DND-41 (cell line): ENCODE measurements around the gene INSYN2A.

Source experiments
- ATAC-seq: fragments of 200-7000 bp; cut with Tn5 transposase; 3 replicates; pipeline ENCODE4 v1.9.1; 2021; ENCODE audit warnings: low read depth; ENCODE audit not compliant: insufficient read depth
- DNase-seq: peaks from one replicate; pipeline ENCODE4 v3.0.0-alpha.2; 2020
- H2AFZ ChIP-seq: 2 replicates; pipeline ENCODE4 v1.6.0; 2012; ENCODE audit warnings: low read depth, low read length
- H3K27ac ChIP-seq: 2 replicates; pipeline ENCODE4 v1.5.1; 2012; ENCODE audit warnings: low read length, inconsistent platforms
- H3K27me3 ChIP-seq: fragments of 200-600 bp; sonication (generic); 2 replicates; pipeline ENCODE4 v1.6.0; 2012; ENCODE audit warnings: low read length, mild to moderate bottlenecking, inconsistent platforms; ENCODE audit not compliant: insufficient read depth, poor library complexity
- H3K36me3 ChIP-seq: 2 replicates; pipeline ENCODE4 v1.5.1; 2012; ENCODE audit warnings: low read length, inconsistent platforms; ENCODE audit not compliant: insufficient read depth
- H3K4me1 ChIP-seq: 2 replicates; pipeline ENCODE4 v1.5.1; 2012; ENCODE audit warnings: mild to moderate bottlenecking, low read length; ENCODE audit not compliant: insufficient read depth
- H3K4me2 ChIP-seq: 2 replicates; pipeline ENCODE4 v1.6.0; 2012; ENCODE audit warnings: mild to moderate bottlenecking, moderate library complexity, low read length, inconsistent platforms; ENCODE audit not compliant: insufficient read depth
- H3K4me3 ChIP-seq, 2 experiments: fragments of 200-600 bp in 1 of 2; shearing (Covaris generic) in 1 of 2; 2 replicates each; pipeline ENCODE4 v1.5.1; 2012 to 2016; ENCODE audit warnings: inconsistent platforms in 2 of 2, low read length in 2 of 2, mild to moderate bottlenecking in 2 of 2, low read depth in 1 of 2, moderate library complexity in 1 of 2
- H3K79me2 ChIP-seq: 2 replicates; pipeline ENCODE4 v1.6.0; 2012; ENCODE audit warnings: low read length, inconsistent platforms; ENCODE audit not compliant: insufficient read depth
- H3K9ac ChIP-seq: 2 replicates; pipeline ENCODE4 v1.6.0; 2012; ENCODE audit warnings: low read depth, mild to moderate bottlenecking, inconsistent platforms, low read length, moderate library complexity
- H3K9me3 ChIP-seq: 2 replicates; pipeline ENCODE4 v1.5.1; 2012; ENCODE audit warnings: low read length, moderate library complexity, mild to moderate bottlenecking, inconsistent platforms; ENCODE audit not compliant: insufficient read depth, severe bottlenecking
- H4K20me1 ChIP-seq: 2 replicates; pipeline ENCODE4 v1.6.0; 2012; ENCODE audit warnings: low read length; ENCODE audit not compliant: insufficient read depth
- CTCF ChIP-seq: IDR thresholded peaks from 2 replicates; pipeline ENCODE4 v1.5.1; 2012; ENCODE audit warnings: borderline replicate concordance, low read length, moderate library complexity, mild to moderate bottlenecking; ENCODE audit not compliant: poor library complexity, severe bottlenecking; ENCODE audit errors: extremely low read depth
- EZH2 ChIP-seq: IDR thresholded peaks from 3 replicates; pipeline ENCODE4 v1.6.1; 2012; ENCODE audit warnings: borderline replicate concordance, low read depth, mild to moderate bottlenecking, moderate library complexity, low read length, inconsistent platforms; ENCODE audit not compliant: severe bottlenecking

Gene INSYN2A

DNA sequence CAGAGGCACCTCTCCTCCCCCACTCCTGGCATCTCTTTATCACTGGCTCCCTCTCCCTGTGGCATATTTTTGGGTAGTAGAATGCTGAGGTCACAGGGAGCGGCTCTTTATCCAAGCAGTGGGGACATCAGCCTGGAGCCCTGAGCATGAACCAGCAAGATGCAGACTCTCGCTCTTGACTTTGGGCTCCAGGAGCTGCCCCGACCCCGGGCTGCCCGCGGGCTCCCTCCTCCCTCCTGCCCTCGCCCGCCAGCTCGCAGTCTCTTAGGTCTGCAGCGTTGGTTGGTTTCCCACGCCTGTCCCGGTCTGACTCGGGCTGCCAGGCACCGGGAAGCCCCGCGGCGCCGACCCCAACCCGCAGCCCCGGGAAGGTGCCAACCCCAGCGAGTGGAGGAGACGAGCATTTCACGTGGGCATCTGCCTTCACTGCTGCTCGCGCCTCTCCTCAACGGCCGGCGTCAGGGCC, 1.3 kb downstream of the INSYN2A start:
- Histone ChIP-seq H3K4me3 (no peak overlapping the region), H3K79me2 (no peaks in the 10 kb centered on the region), H3K27me3 (no peaks in the 10 kb centered on the region), H3K9ac (no peak overlapping the region), H3K27ac (no peak overlapping the region), H3K4me2 (no peak overlapping the region), H4K20me1 (no peaks in the 10 kb centered on the region), H3K4me1 (no peaks in the 10 kb centered on the region), H2AFZ (no peak overlapping the region), H3K36me3 (no peaks in the 10 kb centered on the region), H3K9me3 (no peaks in the 10 kb centered on the region)
- ATAC-seq = no peak
- TF ChIP-seq EZH2 (no peak), CTCF (no peak)
- DNase-seq = no peak

DNA sequence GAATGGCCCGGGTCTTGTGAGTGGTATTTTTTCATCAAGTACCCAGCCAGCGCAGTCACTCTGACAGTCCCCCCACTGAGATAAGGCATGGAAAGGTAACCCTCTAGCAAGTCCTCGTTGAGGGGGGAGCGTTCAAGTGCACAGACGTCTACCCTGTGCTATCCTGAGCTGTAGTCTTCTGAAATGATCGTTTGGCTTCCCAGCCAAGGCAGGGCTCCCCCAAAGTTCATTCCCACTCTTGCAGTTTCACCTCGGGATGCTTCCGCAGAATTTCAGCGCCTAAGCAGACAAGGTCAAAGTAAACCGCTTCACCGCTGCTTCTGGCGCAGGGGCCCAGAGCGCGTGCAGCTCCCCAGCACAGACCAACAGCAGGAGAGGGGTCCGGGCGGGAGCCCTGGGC, 1.8 kb downstream of the INSYN2A start:
- no peak overlapping the region for H3K27ac ChIP-seq
- no peaks in the 10 kb centered on the region for H3K27me3 ChIP-seq
- no peak overlapping the region for H3K9ac ChIP-seq
- no peaks in the 10 kb centered on the region for H4K20me1 ChIP-seq
- no peaks in the 10 kb centered on the region for H3K36me3 ChIP-seq
- DNase-seq (no peak), ATAC-seq (no peak)
- no peaks in the 10 kb centered on the region for H3K9me3 ChIP-seq
- no peaks in the 10 kb centered on the region for H3K4me1 ChIP-seq
- no peak overlapping the region for H3K4me2 ChIP-seq
- H2AFZ ChIP-seq = no peak overlapping the region
- no peak overlapping the region for H3K4me3 ChIP-seq
- H3K79me2 ChIP-seq = no peaks in the 10 kb centered on the region
- TF ChIP-seq CTCF (no peak), EZH2 (no peak)

DNA sequence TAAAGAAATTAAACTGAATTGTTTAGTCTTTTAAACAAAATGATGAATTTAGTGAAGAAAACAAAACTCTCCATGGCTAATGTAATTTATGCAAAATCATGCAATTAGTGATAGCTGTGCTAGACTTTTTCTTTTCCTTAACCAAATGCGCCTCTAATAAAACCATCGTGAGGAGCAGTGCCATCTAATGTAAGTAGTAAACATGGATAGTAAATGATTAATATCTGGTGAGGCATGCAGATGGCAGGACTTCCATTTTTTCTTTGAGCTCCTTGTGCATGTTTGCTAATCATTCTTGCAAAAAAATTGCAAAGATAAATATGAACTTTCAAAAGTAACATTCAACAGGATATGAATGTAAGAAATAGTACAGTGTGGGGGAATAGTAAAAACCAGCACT, 2.3 kb downstream of the INSYN2A start:
- Histone ChIP-seq H3K4me1 (no peaks in the 10 kb centered on the region), H3K79me2 (no peaks in the 10 kb centered on the region), H2AFZ (no peak overlapping the region), H3K9me3 (no peaks in the 10 kb centered on the region), H3K27me3 (no peaks in the 10 kb centered on the region), H4K20me1 (no peaks in the 10 kb centered on the region), H3K9ac (no peak overlapping the region), H3K4me3 (no peak overlapping the region), H3K27ac (no peak overlapping the region), H3K36me3 (no peaks in the 10 kb centered on the region), H3K4me2 (no peak overlapping the region)
- ATAC-seq (no peak), DNase-seq (no peak)
- no peak for TF ChIP-seq CTCF

- DNase-seq (no peak), ATAC-seq (no peak)
- no peak for TF ChIP-seq EZH2
- no peak for TF ChIP-seq CTCF
- Histone ChIP-seq H3K4me2 (no peak overlapping the region), H3K27me3 (no peaks in the 10 kb centered on the region), H3K9ac (no peak overlapping the region), H3K9me3 (no peaks in the 10 kb centered on the region), H3K36me3 (no peaks in the 10 kb centered on the region), H3K79me2 (no peaks in the 10 kb centered on the region), H3K27ac (no peak overlapping the region), H2AFZ (no peak overlapping the region), H3K4me1 (no peaks in the 10 kb centered on the region), H3K4me3 (no peak overlapping the region), H4K20me1 (no peaks in the 10 kb centered on the region)
Measured at GRCh38 chr10:127193125-127193524, 3.3 kb downstream of the INSYN2A start.
